Mesenteric fat pad (tissue), 1 donor: ENCODE data around the gene INF2. TPM values are rescaled to one million over a fixed set of nuclear protein-coding genes. Genes with fewer than 3 reads are reported as not detected.

ENCODE experiments used
- DNase-seq: peaks from one replicate; pipeline ENCODE4 v3.0.0-alpha.2; 2020; ENCODE audit warnings: low spot score
- microRNA-seq: library from miRNA; unstranded; fragments of <30 nt; microRNA quantifications from one replicate; pipeline ENCODE4 v1.2.0, GENCODE V29; 2020; ENCODE audit warnings: borderline number of aligned reads
- total RNA-seq: library from RNA; stranded (reverse); fragmentation: NEBNext Ultra II Directional; extraction: Animal tissue kit (Norgen Biotek cat#: 25700); gene quantifications from one replicate; pipeline ENCODE4 v1.2.1, GENCODE V29; 2021
- donor health status: DM: yes; HTN: yes; CAD: no.

The INF2 gene
- total RNA-seq, 1 donor from 2014 or later, result 160 TPM

DNA sequence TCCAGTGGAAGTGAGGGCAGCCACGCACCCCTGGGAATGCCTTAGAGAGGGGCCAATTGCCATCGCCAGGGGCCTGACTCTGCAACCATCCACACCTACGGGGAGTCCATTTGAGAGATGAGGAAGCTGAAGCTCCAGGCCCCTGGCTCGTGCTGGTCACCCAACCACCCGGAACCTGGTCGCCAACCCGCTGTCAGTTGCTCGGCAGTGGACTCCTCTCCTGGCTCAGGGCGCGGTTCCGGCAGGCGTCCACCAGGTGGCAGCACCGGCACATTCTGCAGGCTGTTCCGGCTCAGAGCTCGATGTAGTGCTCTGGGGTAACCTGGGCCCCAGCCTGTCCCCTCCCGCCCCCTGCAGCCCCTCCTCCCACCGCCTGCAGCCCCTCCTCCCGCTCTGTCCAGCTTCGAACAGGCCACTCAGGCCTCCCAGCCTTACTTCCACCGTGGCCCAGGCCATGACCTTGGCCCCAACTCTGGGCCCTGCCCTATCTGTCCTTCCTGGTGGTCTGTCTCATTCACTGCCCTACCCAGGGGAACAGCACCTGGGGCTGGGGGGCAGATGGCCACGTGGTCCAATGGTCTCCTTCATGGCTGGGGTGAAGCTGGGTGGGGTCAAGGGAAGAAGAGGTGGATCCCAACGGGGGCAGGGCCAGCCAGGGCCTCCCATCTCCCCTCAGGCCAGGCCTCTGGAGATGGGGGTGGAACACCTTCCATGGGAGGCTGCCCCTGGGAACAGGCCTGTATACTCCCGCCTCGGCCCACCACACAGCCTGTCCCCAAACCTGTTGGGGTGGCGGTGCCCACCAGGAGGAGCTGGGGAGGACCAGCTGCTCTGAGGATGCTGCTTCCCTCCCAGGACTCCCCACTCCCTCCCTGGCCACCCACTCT lies 79.3 kb downstream of the INF2 start:
- DNase-seq, result peak; percentile 98

DNA sequence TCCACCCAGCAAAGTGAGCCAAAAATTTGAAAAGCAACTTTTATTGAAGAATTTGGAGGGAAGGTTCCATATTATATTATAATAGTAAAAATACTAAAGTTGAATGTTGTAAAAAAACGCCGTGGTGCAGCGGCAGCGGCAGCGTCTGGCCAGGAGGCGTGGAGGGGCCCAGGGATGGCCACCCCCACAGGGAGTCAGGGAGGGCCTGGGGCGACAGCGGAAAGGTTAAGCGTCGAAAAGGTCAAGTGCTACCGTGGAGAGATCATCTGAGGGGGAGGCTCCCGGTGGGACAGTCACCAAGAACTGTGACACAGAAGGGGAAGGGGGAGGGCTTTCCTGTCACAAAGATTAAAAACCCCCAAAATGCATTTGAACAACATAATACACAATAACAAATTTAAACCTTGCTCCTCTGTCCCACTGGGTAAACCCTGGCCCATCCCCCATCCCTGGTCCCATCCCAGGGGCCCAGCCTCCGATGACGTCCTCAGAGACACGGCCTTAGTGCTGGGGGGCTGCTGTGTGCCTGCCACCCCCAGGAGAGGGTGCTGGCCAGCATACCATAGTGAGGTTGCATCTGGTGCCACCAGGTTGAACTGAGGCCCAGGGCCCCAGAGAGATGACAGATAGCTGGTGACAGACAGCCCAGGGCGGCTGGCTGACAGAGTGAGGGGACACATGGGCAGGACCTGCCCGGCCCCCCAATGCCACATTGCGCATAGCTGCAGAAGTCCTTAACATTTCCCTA lies 80.1 kb downstream of the INF2 start:
- DNase-seq, result no peak

DNA sequence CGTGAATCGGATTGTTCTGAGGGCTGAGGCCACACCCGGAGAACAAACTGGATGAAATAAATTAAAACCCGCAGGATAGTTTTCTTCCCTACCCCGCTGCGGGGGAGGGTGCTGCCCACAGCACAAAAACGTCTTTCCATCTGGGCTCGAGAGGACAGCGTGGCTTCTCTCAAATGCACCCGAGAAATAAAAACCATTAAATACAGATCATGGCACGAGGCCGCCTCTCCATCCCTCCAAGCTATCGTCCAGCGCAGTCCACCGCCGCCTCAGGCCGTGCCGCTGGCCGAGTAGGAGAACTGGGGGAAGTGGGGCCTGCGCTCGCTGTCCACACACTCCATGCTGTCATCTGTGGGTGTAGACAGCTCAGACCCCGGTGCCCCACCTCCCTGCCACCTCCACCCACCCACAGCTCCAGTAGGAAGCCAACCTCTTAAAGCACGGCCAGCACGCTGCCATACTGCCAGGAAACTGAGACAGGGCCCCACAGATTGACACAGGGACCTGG lies 80.7 kb downstream of the INF2 start:
- no peak for DNase-seq

DNA sequence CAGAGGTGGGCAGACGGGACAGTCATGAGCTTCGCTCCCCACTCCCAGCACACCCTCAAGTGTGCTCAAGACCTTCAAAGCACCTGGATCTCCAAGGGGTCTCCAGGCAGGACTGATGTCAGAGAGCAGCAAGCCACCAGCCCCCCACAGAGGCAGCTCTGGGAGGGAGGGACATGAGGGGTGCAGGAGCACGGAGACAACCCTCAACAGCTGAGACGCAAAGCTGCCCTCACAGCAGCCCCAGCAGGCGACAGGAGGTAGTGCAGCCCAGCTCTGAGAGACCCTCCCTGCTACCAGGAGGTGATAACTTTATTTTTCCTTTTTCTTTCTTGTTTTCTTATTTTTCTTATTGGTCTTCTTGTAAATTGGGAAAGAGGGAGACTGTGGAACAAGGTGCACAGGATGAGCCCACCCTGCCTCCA lies 81.4 kb downstream of the INF2 start:
- no peak for DNase-seq

DNA sequence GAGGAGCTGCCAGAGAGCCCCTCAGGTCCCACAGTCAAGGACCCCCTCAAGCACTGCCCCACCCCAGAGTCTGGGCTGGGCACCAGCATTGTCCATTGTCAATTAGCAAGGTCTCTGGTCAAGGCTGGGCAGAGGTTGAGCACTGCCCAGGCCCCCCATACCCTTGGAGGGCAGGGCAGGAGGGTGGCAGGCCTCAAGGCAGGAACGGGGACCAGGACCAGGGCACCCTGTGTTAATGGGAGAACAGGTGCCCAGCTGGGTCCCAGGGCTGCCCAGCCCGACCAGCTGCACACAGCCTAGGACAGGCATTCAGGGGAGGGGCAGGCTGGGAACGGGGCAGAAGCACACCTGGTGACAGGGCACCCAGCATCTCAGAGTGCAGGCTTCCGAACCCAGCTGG lies 82.0 kb downstream of the INF2 start:
- no peak for DNase-seq

Small RNA genes lying within 50 kb of the gene (microRNA-seq; reads per million reads assigned to microRNA genes)
- gene MIR4710, result not detected

Other genes with a start within 250 kb of the INF2 start
- 25.5 TPM for gene C14orf180, start 109.9 kb upstream of the INF2 start, total RNA-seq
- not detected for gene TMEM179, start 84.8 kb upstream of the INF2 start, total RNA-seq
- 5.2 TPM for gene ADSS1, start 34.6 kb downstream of the INF2 start, total RNA-seq
- gene SIVA1, start 63.5 kb downstream of the INF2 start, total RNA-seq, result 60.0 TPM
- gene AKT1, start 106.1 kb downstream of the INF2 start, total RNA-seq, result 170 TPM
- gene ZBTB42, start 111.5 kb downstream of the INF2 start, total RNA-seq, result 5.9 TPM
- gene CEP170B, start 175.7 kb downstream of the INF2 start, total RNA-seq, result 38.3 TPM
- 0.06 TPM for gene PLD4, start 235.3 kb downstream of the INF2 start, total RNA-seq